ENCODE results near the gene TCF3. TPM values are rescaled to one million over a fixed set of nuclear protein-coding genes. Genes with fewer than 3 reads are reported as not detected.

TCF3 gene
- total RNA-seq, 4 donors from 2014 or later = 21.2 to 62.0 (median 39.6) TPM

DNA sequence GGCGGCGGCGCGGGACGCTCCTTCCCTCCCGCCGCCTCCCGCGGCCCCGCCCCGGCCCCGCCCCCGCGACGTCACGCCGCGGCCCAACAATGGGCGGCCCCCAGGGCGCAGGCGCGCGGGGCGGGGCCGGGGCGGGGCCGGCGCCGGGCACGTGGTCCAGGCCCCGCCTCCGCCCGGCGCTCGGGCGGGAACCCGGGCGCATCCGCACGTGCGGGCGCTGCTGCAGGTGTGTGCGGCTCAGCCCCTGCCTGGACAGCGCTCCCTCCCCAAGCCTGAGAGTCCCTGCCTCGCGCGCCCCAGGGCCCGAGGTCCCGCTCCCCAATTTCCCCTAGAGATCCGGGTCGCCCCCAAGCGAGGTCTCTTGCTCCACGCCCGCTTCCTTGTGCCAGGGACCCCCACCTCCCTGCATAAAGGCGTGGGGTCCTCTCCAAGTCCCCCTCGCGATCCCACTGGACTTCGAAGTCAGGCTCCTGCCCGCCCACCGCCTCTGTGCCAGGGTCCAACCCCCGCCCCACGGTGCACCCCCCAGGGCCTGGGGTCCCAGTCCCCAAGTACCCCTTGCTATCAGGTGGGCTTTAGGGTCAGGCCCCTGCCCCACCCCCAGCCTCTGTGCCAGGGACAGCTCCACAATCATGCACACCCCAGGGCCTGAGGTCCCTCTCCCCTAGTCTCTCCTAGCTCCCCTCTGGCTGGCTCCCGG, 83.9 kb downstream of the TCF3 start, which contains the start of gene MEX3D:
Gene MEX3D (minus strand): TSS at position 6 of the 700 bp plus-strand sequence. CDS start 267 bp downstream, outside the sequence.
- Histone ChIP-seq H3K36me3 (no peaks in the 10 kb centered on the region), H3K9me3 (no peaks in the 10 kb centered on the region), H3K27me3 (no peaks in the 10 kb centered on the region), H3K27ac (peak within 1 kb of the TSS; percentile 51 to 93 (median 92)), H3K4me3 (peak within 1 kb of the TSS; percentile 45 to 82), H3K4me1 (peaks cover 0 to 27% (median 11%) of the 10 kb centered on the region in 3 donors)
- WGBS, 2 donors (ENCODE audit: low coverage in 1 of 2) = 60% methylated on average over 1 of the region's 63 CpGs; no CpG with 5 or more reads in 1 of the 2 donors
- TF ChIP-seq POLR2AphosphoS5 (IDR thresholded peaks at IDR 0.05) = no peak
- no peak for TF ChIP-seq EP300 (IDR thresholded peaks at IDR 0.05)
- no peak for TF ChIP-seq POLR2A (IDR thresholded peaks at IDR 0.05)
- TF ChIP-seq, protein P1, sequence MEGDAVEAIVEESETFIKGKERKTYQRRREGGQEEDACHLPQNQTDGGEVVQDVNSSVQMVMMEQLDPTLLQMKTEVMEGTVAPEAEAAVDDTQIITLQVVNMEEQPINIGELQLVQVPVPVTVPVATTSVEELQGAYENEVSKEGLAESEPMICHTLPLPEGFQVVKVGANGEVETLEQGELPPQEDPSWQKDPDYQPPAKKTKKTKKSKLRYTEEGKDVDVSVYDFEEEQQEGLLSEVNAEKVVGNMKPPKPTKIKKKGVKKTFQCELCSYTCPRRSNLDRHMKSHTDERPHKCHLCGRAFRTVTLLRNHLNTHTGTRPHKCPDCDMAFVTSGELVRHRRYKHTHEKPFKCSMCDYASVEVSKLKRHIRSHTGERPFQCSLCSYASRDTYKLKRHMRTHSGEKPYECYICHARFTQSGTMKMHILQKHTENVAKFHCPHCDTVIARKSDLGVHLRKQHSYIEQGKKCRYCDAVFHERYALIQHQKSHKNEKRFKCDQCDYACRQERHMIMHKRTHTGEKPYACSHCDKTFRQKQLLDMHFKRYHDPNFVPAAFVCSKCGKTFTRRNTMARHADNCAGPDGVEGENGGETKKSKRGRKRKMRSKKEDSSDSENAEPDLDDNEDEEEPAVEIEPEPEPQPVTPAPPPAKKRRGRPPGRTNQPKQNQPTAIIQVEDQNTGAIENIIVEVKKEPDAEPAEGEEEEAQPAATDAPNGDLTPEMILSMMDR (IDR thresholded peaks at IDR 0.05) = no peak
- peak; percentile 83 for ATAC-seq

DNA sequence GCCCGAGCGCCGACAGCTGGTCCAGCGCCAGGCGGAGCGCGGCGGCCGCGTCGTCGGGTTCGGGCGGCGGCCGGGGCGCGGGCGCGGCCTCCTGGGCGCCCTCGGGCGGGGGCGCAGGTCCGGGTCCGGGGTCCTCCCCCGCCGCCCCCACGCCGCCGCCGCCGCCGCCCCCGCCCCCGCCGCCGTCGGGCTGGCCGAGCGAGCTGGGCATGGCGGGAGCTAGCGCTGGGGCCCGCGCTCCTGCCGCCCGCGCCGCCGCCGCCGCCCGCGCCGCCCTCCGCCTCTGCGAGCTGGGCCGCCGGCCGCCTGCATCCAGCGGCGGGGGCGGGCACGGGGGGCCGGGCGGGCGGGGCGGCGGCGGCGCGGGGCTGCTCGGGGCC, 84.6 kb downstream of the TCF3 start:
- peak overlapping the region in 3 of 4 donors; percentile 92 to 93 (median 93) for H3K27ac ChIP-seq
- no CpG with 5 or more reads among the region's 73 CpGs for WGBS, 2 donors (ENCODE audit: low coverage in 1 of 2)
- H3K4me3 ChIP-seq = peak overlapping the region in 1 of 2 donors; percentile 82
- peaks cover 0 to 27% (median 11%) of the 10 kb centered on the region in 3 donors for H3K4me1 ChIP-seq
- no peak for TF ChIP-seq EP300 (IDR thresholded peaks at IDR 0.05)
- no peak for TF ChIP-seq POLR2AphosphoS5 (IDR thresholded peaks at IDR 0.05)
- TF ChIP-seq, protein P1 (IDR thresholded peaks at IDR 0.05) = no peak
- TF ChIP-seq POLR2A (IDR thresholded peaks at IDR 0.05) = no peak
- H3K9me3 ChIP-seq = no peaks in the 10 kb centered on the region
- no peaks in the 10 kb centered on the region for H3K27me3 ChIP-seq
- ATAC-seq = peak; percentile 39
- no peaks in the 10 kb centered on the region for H3K36me3 ChIP-seq

DNA sequence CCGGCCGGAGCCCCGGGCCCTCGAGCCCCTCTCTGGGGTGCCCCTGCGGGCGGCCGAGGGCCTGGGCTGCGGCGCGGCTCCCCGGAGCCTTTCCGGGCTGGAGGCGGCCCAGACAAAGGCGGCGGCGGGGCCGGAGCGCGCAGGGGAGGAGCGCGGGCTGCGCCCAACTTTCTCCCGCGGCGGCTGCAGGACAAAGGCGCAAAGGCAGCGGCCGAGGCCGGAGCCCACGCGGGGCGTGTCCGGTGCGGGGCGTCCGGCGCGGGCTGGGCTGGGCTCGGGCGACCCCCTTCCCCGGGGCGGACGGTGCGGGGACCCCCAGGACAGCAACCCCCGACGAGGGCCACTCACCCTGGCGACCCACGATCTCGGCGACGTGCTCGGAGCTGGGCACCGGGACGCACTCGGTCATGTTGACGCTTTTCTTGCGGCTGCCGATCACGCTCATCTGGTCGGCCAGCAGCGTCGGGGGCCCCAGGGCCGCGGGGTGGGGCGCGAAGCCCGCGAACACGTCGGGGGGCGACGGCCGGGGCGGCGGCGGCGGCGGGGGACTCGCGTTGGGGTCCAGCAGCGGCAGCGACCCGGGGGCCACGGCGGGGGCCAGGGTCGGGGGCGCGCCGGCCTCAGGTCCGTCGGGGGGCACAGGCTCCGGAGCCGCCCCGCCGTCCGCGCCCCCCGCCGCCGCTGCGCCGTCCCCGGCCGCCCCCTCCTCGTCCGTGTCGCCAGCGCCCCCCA, 85.1 kb downstream of the TCF3 start:
- no CpG with 5 or more reads among the region's 108 CpGs for WGBS, 2 donors (ENCODE audit: low coverage in 1 of 2)
- no peak for TF ChIP-seq EP300 (IDR thresholded peaks at IDR 0.05)
- peak in 1 of 2 donors; percentile 24 for TF ChIP-seq POLR2A (IDR thresholded peaks at IDR 0.05)
- TF ChIP-seq POLR2AphosphoS5 (IDR thresholded peaks at IDR 0.05) = no peak
- TF ChIP-seq, protein P1 (IDR thresholded peaks at IDR 0.05) = peak in 1 of 4 experiments; percentile 7
- Histone ChIP-seq H3K9me3 (no peaks in the 10 kb centered on the region), H3K4me3 (peak overlapping the region; percentile 45 to 82), H3K4me1 (peaks cover 0 to 27% (median 11%) of the 10 kb centered on the region in 3 donors), H3K27me3 (no peaks in the 10 kb centered on the region), H3K27ac (peak overlapping the region; percentile 51 to 93 (median 92)), H3K36me3 (peaks cover 0 to 5% of the 10 kb centered on the region in 2 donors)
- peak; percentile 24 for ATAC-seq

DNA sequence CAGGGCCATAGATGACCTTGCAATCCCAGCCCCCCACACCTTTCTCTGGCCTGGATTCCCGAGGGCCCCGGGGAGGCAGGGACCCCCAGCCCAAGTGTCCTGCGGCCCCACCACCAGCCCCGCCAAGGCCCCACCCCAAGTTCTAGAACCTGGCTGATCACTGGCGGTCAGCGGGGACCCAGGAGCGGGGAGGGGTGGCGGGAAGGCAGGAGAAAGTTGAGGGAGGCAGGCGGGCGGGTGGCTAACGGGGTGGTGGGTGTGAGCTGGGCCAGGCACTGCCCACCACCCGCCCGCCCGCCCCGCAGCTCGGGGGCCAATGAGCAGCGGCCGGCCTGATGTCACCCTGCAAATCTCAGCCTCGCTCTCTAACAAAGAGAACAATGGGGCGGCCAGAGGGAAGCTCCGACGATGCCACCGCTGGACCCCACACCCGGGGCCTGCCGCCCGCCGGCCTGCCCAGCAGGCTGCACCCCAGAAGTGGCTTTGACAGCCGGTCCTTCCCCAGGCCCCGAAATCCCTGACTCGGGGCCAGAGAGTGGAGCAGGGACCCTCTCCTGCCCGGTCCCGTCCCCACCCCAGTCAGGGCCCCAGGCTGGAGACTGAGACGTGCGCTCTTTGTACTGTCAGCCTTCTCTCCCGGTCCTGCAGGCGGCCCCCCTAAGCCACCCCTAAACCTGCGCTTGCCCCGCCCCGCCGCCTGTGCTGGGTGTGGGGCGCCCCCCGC, 85.9 kb downstream of the TCF3 start:
- peak; percentile 77 for ATAC-seq
- Histone ChIP-seq H3K36me3 (peaks cover 0 to 5% of the 10 kb centered on the region in 2 donors), H3K9me3 (no peaks in the 10 kb centered on the region), H3K27ac (peak overlapping the region; percentile 51 to 93 (median 92)), H3K27me3 (no peaks in the 10 kb centered on the region), H3K4me3 (peak overlapping the region; percentile 45 to 82), H3K4me1 (peaks cover 0 to 27% (median 11%) of the 10 kb centered on the region in 3 donors)
- TF ChIP-seq EP300 (IDR thresholded peaks at IDR 0.05) = no peak
- TF ChIP-seq, protein P1 (IDR thresholded peaks at IDR 0.05) = no peak
- peak; percentile 35 for TF ChIP-seq POLR2AphosphoS5 (IDR thresholded peaks at IDR 0.05)
- TF ChIP-seq POLR2A (IDR thresholded peaks at IDR 0.05) = peak; percentile 14 to 45
- WGBS, 2 donors (ENCODE audit: low coverage in 1 of 2) = no CpG with 5 or more reads among the region's 42 CpGs
